H1 (cell line): ENCODE measurements around the gene ACYP1. TPM values are rescaled to one million over a fixed set of nuclear protein-coding genes. Genes with fewer than 3 reads are reported as not detected.

Experiments used
- CTCF ChIA-PET: fragments of 300-600 bp; sonication (Branson Sonifier 250); formaldehyde crosslinking; loops from one replicate; lab custom pipeline; 2021; ENCODE audit not compliant: partially characterized antibody; lab: Charles Lee
- POLR2A ChIA-PET: fragments of 300-600 bp; sonication (Branson Sonifier 250); formaldehyde crosslinking; loops from one replicate; lab custom pipeline; 2021; ENCODE audit warnings: inconsistent platforms; ENCODE audit not compliant: partially characterized antibody; lab: Charles Lee
- DNase-seq, 2 experiments: peaks; one replicate each; pipeline versions ENCODE4 v3.0.0 to v3.0.0-alpha.2; 2010 to 2022; ENCODE audit warnings: low spot score in 2 of 2, low read depth in 1 of 2, mixed read lengths in 1 of 2
- FAIRE-seq: peaks from 2 replicates; lab custom pipeline; 2011; peaks lifted over from hg19 to GRCh38; lab: Jason Lieb, UNC
- H2AFZ ChIP-seq: 2 replicates; pipeline ENCODE4 v1.8.1; 2012; ENCODE audit warnings: low read length, inconsistent platforms
- H2AK5ac ChIP-seq: 2 replicates; pipeline ENCODE4 v1.6.1; 2013; ENCODE audit warnings: low read depth, low read length
- H2BK120ac ChIP-seq: replicated peaks from 2 replicates; pipeline ENCODE3; 2013; ENCODE audit warnings: low read depth, low read length, inconsistent platforms
- H2BK12ac ChIP-seq: 2 replicates; pipeline ENCODE4 v1.6.1; 2013; ENCODE audit warnings: low read depth, low read length
- H2BK15ac ChIP-seq: 2 replicates; pipeline ENCODE4 v1.6.1; 2013; ENCODE audit warnings: low read length
- H2BK20ac ChIP-seq: 2 replicates; pipeline ENCODE4 v1.6.1; 2013; ENCODE audit warnings: low read length
- H2BK5ac ChIP-seq: 2 replicates; pipeline ENCODE4 v1.6.1; 2013; ENCODE audit warnings: low read depth, low read length
- H3K14ac ChIP-seq: 2 replicates; pipeline ENCODE4 v1.6.1; 2013; ENCODE audit warnings: inconsistent platforms; ENCODE audit not compliant: insufficient read length
- H3K18ac ChIP-seq: 2 replicates; pipeline ENCODE4 v1.6.1; 2013; ENCODE audit warnings: low read length; ENCODE audit errors: extremely low read depth
- H3K23ac ChIP-seq: 2 replicates; pipeline ENCODE4 v1.6.1; 2013; ENCODE audit warnings: inconsistent platforms; ENCODE audit not compliant: insufficient read length
- H3K23me2 ChIP-seq: 2 replicates; pipeline ENCODE4 v1.6.1; 2013; ENCODE audit warnings: low read depth, low read length
- H3K27ac ChIP-seq: 2 replicates; pipeline ENCODE4 v1.6.1; 2011; ENCODE audit warnings: low read depth, low read length, inconsistent platforms
- H3K27me3 ChIP-seq, 4 experiments: replicated peaks in 1 of 4; 1 replicate in 1 of 4; 2 replicates in 3 of 4; pipeline versions ENCODE4 v1.6.1 to v1.8.1; 2011 to 2013; ENCODE audit warnings: low read length in 3 of 4, mild to moderate bottlenecking in 3 of 4, inconsistent platforms in 2 of 4, mixed read lengths in 2 of 4, moderate library complexity in 1 of 4; ENCODE audit not compliant: control insufficient read depth in 3 of 4, insufficient read depth in 3 of 4; ENCODE audit errors: extremely low read depth in 1 of 4
- H3K36me3 ChIP-seq, 4 experiments: 2 replicates each; pipeline versions ENCODE4 v1.6.1 to v1.8.1; 2011 to 2013; ENCODE audit warnings: mild to moderate bottlenecking in 4 of 4, low read length in 3 of 4, moderate library complexity in 2 of 4, control low read depth in 1 of 4, inconsistent platforms in 1 of 4; ENCODE audit not compliant: insufficient read depth in 4 of 4, control insufficient read depth in 2 of 4
- H3K4ac ChIP-seq: replicated peaks from 2 replicates; pipeline ENCODE3; 2013; ENCODE audit warnings: low read length, low read depth, mixed read lengths, inconsistent platforms; ENCODE audit not compliant: insufficient read length
- H3K4me1 ChIP-seq, 4 experiments: replicated peaks in 1 of 4; 1 replicate in 1 of 4; 2 replicates in 3 of 4; pipeline versions ENCODE4 v1.6.1 to v1.8.1; 2011 to 2013; ENCODE audit warnings: low read length in 3 of 4, inconsistent platforms in 2 of 4, mixed read lengths in 1 of 4; ENCODE audit not compliant: insufficient read depth in 4 of 4, control insufficient read depth in 3 of 4
- H3K4me2 ChIP-seq, 2 experiments: 2 replicates each; pipeline versions ENCODE4 v1.6.1 to v1.8.1; 2011 to 2013; ENCODE audit warnings: low read depth in 2 of 2, low read length in 2 of 2, control low read depth in 1 of 2, inconsistent platforms in 1 of 2, mild to moderate bottlenecking in 1 of 2; ENCODE audit not compliant: insufficient read depth in 1 of 2
- H3K4me3 ChIP-seq, 4 experiments: fragments of 200-600, 300-600 bp in 1 of 4; sonication (generic), shearing (Covaris generic), sonication (Bioruptor Twin) in 1 of 4; 2 replicates each; pipeline versions ENCODE4 v1.5.1 to v1.8.1; 2011 to 2016; ENCODE audit warnings: low read length in 4 of 4, low read depth in 3 of 4, control low read depth in 2 of 4, inconsistent platforms in 2 of 4, mild to moderate bottlenecking in 2 of 4, mixed read lengths in 1 of 4, moderate library complexity in 1 of 4; ENCODE audit not compliant: insufficient read depth in 2 of 4; ENCODE audit errors: extremely low read depth in 1 of 4
- H3K56ac ChIP-seq: replicated peaks from 2 replicates; pipeline ENCODE3; 2013; ENCODE audit warnings: low read depth, mild to moderate bottlenecking, mixed read lengths, low read length, inconsistent platforms; ENCODE audit not compliant: insufficient read length
- H3K79me1 ChIP-seq: 2 replicates; pipeline ENCODE4 v1.6.1; 2013; ENCODE audit warnings: low read depth, low read length, control low read depth
- H3K79me2 ChIP-seq, 2 experiments: 2 replicates each; pipeline versions ENCODE4 v1.6.1 to v1.8.1; 2012 to 2013; ENCODE audit warnings: low read length in 2 of 2, mild to moderate bottlenecking in 2 of 2, inconsistent platforms in 1 of 2; ENCODE audit not compliant: insufficient read depth in 2 of 2, control insufficient read depth in 1 of 2
- H3K9ac ChIP-seq, 4 experiments: replicated peaks in 1 of 4; 1 replicate in 1 of 4; 2 replicates in 3 of 4; pipeline versions ENCODE4 v1.6.1 to v1.8.1; 2011 to 2013; ENCODE audit warnings: low read depth in 3 of 4, low read length in 3 of 4, control low read depth in 2 of 4, mild to moderate bottlenecking in 2 of 4, moderate library complexity in 2 of 4, inconsistent platforms in 1 of 4; ENCODE audit errors: extremely low read depth in 1 of 4
- H3K9me3 ChIP-seq, 2 experiments: 2 replicates each; pipeline versions ENCODE4 v1.6.1 to v1.8.1; 2012 to 2013; ENCODE audit warnings: mild to moderate bottlenecking in 2 of 2, moderate library complexity in 2 of 2, control low read depth in 1 of 2, inconsistent platforms in 1 of 2, low read depth in 1 of 2, low read length in 1 of 2, mixed read lengths in 1 of 2; ENCODE audit not compliant: insufficient read depth in 2 of 2
- H4K20me1 ChIP-seq, 2 experiments: replicated peaks in 1 of 2; 2 replicates each; pipeline versions ENCODE3 to v1.8.1; 2011 to 2013; ENCODE audit warnings: inconsistent platforms in 2 of 2, low read length in 2 of 2, mild to moderate bottlenecking in 1 of 2; ENCODE audit not compliant: insufficient read depth in 2 of 2, control insufficient read depth in 1 of 2
- H4K5ac ChIP-seq: 2 replicates; pipeline ENCODE4 v1.6.1; 2013; ENCODE audit warnings: low read length, low read depth, mixed read lengths, inconsistent platforms; ENCODE audit not compliant: insufficient read length
- H4K8ac ChIP-seq: 2 replicates; pipeline ENCODE4 v1.8.0; 2013; ENCODE audit warnings: mild to moderate bottlenecking, moderate library complexity, low read length, inconsistent platforms; ENCODE audit not compliant: insufficient read depth; ENCODE audit errors: extremely low read depth
- H4K91ac ChIP-seq: replicated peaks from 2 replicates; pipeline ENCODE3; 2013; ENCODE audit warnings: low read length, mixed read lengths, inconsistent platforms; ENCODE audit not compliant: insufficient read length
- BCL11A ChIP-seq, 2 experiments: IDR thresholded peaks; one replicate each; pipeline ENCODE4 v1.6.1; 2011; ENCODE audit warnings: low read depth in 2 of 2, low read length in 2 of 2, mild to moderate bottlenecking in 2 of 2
- CREB1 ChIP-seq: IDR thresholded peaks from 2 replicates; pipeline ENCODE4 v1.6.1; 2012; ENCODE audit warnings: inconsistent platforms
- POLR2AphosphoS5 ChIP-seq: IDR thresholded peaks from 2 replicates; pipeline ENCODE4 v1.6.1; 2011; ENCODE audit warnings: low read depth, low read length
- WGBS, 2 experiments: shearing (Covaris generic) in 1 of 2; methylation state at CpG; one replicate each; pipeline versions ENCODE4 v1.1.6 to v1.1.7; 2013 to 2015; ENCODE audit warnings: low lambda C conversion rate in 2 of 2, mixed read lengths in 2 of 2, inconsistent platforms in 1 of 2, low coverage in 1 of 2, missing lambda C conversion rate in 1 of 2; ENCODE audit not compliant: insufficient replicate concordance in 2 of 2, insufficient coverage in 1 of 2, insufficient read length in 1 of 2; ENCODE audit errors: extremely low coverage in 1 of 2, missing lambda C conversion rate in 1 of 2; 5-methylcytosine and 5-hydroxymethylcytosine counted together
- polyA plus RNA-seq, 7 experiments: library from polyadenylated mRNA; depleted of rRNA in 3 of 7; stranded (reverse) in 5 of 7; unstranded in 2 of 7; fragments of >200 nt in 5 of 7; fragments of 200-250 nt in 2 of 7; gene quantifications; 1 replicate in 5 of 7; 2 replicates in 1 of 7; 4 replicates in 1 of 7; pipeline versions ENCODE4 v1.2.1 to v1.2.3, GENCODE V29; 2011 to 2013; ENCODE audit warnings: missing spikeins in 2 of 7, mixed read lengths in 2 of 7
- total RNA-seq: library from RNA; stranded (reverse); fragmentation: NEBNext Ultra II Directional; extraction: Animal tissue kit (Norgen Biotek cat#: 25700); gene quantifications from 2 replicates; pipeline ENCODE4 v1.2.1, GENCODE V29; 2021

ACYP1 gene
- total and polyA plus RNA-seq, 2 of the 8 experiments (the other 6 are each of a cell fraction or from before 2014, with no cell fraction given), result 22.3 to 24.8 TPM

DNA sequence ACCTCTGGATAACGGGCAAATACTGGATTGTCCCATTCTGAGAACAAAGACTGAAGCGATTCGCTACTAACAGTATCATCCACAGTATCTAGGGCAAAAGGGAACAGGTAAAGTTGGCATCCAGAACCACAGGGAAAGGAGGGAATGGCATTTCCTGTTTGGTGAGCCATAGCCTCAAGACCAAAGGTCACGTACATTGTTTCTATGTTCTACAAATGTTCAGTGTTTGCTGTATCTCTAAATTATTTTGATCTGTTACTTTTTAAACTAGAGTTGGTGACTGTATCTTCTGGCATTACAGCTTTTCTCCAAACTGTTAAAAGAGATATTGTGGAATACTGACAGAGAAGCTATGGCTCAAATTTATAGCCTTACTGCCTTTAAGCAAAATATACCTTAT, 22.2 kb downstream of the ACYP1 start:
- Histone ChIP-seq H3K79me1 (no peaks in the 10 kb centered on the region), H3K4me3 (no peak overlapping the region), H4K5ac (no peak overlapping the region), H3K4me2 (no peak overlapping the region), H2BK12ac (no peak overlapping the region), H3K79me2 (no peaks in the 10 kb centered on the region), H3K23me2 (no peaks in the 10 kb centered on the region), H4K8ac (no peak overlapping the region), H4K20me1 (no peaks in the 10 kb centered on the region), H3K4ac (no peak overlapping the region), H3K23ac (no peak overlapping the region), H2BK20ac (no peak overlapping the region), H2BK15ac (no peak overlapping the region), H3K18ac (no peak overlapping the region), H3K27ac (no peak overlapping the region), H3K56ac (no peak overlapping the region), H3K27me3 (no peaks in the 10 kb centered on the region), H4K91ac (no peak overlapping the region), H3K9ac (no peak overlapping the region), H3K9me3 (no peaks in the 10 kb centered on the region), H2BK120ac (no peak overlapping the region), H3K36me3 (peaks cover 0 to 22% (median 1%) of the 10 kb centered on the region in 4 experiments; a peak in 5 of 8 replicates), H2BK5ac (no peak overlapping the region), H2AFZ (no peak overlapping the region), H2AK5ac (no peak overlapping the region), H3K14ac (no peak overlapping the region), H3K4me1 (no peaks in the 10 kb centered on the region)
- POLR2A ChIA-PET, result interaction anchor here (1.2 kb wide), 1 partner anchor 10 kb away, joined by 3 read pairs; no protein-coding TSS in a partner anchor
- FAIRE-seq, result no peak
- 90% methylated on average over 4 of the region's 4 CpGs; no CpG with 5 or more reads in 1 of the 2 experiments for WGBS, 2 experiments
- TF ChIP-seq POLR2AphosphoS5, result no peak
- TF ChIP-seq CREB1, result no peak
- TF ChIP-seq BCL11A (IDR thresholded peaks at IDR 0.05; ENCODE audit: low read depth in 2 of 2, low read length in 2 of 2), result no peak
- CTCF ChIA-PET, result interaction anchor here (0.6 to 2.6 kb wide), 4 partner anchors 46 to 135 kb away, joined by 3 to 13 read pairs (median 6); no protein-coding TSS in a partner anchor
- DNase-seq, result no peak
